Astrocyte (in vitro differentiated cells and primary cell): ENCODE data around the gene GNB1. TPM values are rescaled to one million over a fixed set of nuclear protein-coding genes. Genes with fewer than 3 reads are reported as not detected.
A peak's percentile ranks its signal among the peaks of the same experiment; 100 is the strongest.

Source experiments
- DNase-seq: peaks from one replicate; pipeline ENCODE4 v3.0.0-alpha.2; 2010; ENCODE audit warnings: low read depth
- FAIRE-seq: peaks from 2 replicates; lab custom pipeline; 2011; peaks lifted over from hg19 to GRCh38; lab: Jason Lieb, UNC
- H2AFZ ChIP-seq: 2 replicates; pipeline ENCODE4 v1.6.0; 2012; ENCODE audit warnings: low read depth, low read length, inconsistent platforms
- H3K27ac ChIP-seq: 2 replicates; pipeline ENCODE4 v1.5.1; 2011; ENCODE audit warnings: low read depth, low read length, inconsistent platforms
- H3K27me3 ChIP-seq: 2 replicates; pipeline ENCODE4 v1.6.0; 2011; ENCODE audit warnings: low read length, inconsistent platforms; ENCODE audit not compliant: insufficient read depth
- H3K36me3 ChIP-seq: 2 replicates; pipeline ENCODE4 v1.5.1; 2011; ENCODE audit warnings: low read length, inconsistent platforms; ENCODE audit not compliant: insufficient read depth
- H3K4me1 ChIP-seq: 2 replicates; pipeline ENCODE4 v1.5.1; 2011; ENCODE audit warnings: low read length, inconsistent platforms; ENCODE audit not compliant: insufficient read depth
- H3K4me2 ChIP-seq: 2 replicates; pipeline ENCODE4 v1.6.0; 2012; ENCODE audit warnings: low read length, inconsistent platforms
- H3K4me3 ChIP-seq: 2 replicates; pipeline ENCODE4 v1.5.1; 2011; ENCODE audit warnings: low read depth, mild to moderate bottlenecking, low read length, inconsistent platforms; ENCODE audit not compliant: insufficient read depth
- H3K79me2 ChIP-seq: 2 replicates; pipeline ENCODE4 v1.6.0; 2012; ENCODE audit warnings: mild to moderate bottlenecking, low read length, inconsistent platforms; ENCODE audit not compliant: insufficient read depth
- H3K9ac ChIP-seq: 2 replicates; pipeline ENCODE4 v1.6.0; 2012; ENCODE audit warnings: mild to moderate bottlenecking, low read length, inconsistent platforms
- H3K9me3 ChIP-seq: 2 replicates; pipeline ENCODE4 v1.5.1; 2012; ENCODE audit warnings: low read depth, mild to moderate bottlenecking, low read length, inconsistent platforms; ENCODE audit not compliant: insufficient read depth
- H4K20me1 ChIP-seq: 2 replicates; pipeline ENCODE4 v1.6.0; 2012; ENCODE audit warnings: low read length, inconsistent platforms; ENCODE audit not compliant: insufficient read depth
- H3K27ac Mint-ChIP-seq: one replicate; pipeline ENCODE4 v1.8.0; 2021; ENCODE audit warnings: mild to moderate bottlenecking, mixed read lengths; ENCODE audit not compliant: unreplicated experiment
- H3K27me3 Mint-ChIP-seq: one replicate; pipeline ENCODE4 v1.8.0; 2021; ENCODE audit warnings: low read depth, mixed read lengths; ENCODE audit not compliant: unreplicated experiment
- H3K36me3 Mint-ChIP-seq: one replicate; pipeline ENCODE4 v1.8.0; 2021; ENCODE audit warnings: low read depth, mixed read lengths; ENCODE audit not compliant: unreplicated experiment
- H3K4me1 Mint-ChIP-seq: one replicate; pipeline ENCODE4 v1.8.0; 2021; ENCODE audit warnings: low read depth, mixed read lengths; ENCODE audit not compliant: unreplicated experiment
- H3K4me3 Mint-ChIP-seq: one replicate; pipeline ENCODE4 v1.8.0; 2021; ENCODE audit warnings: mild to moderate bottlenecking, moderate library complexity, mixed read lengths; ENCODE audit not compliant: unreplicated experiment
- H3K9me3 Mint-ChIP-seq: one replicate; pipeline ENCODE4 v1.8.0; 2021; ENCODE audit warnings: mild to moderate bottlenecking, mixed read lengths; ENCODE audit not compliant: unreplicated experiment
- EZH2 ChIP-seq: IDR thresholded peaks from 2 replicates; pipeline ENCODE4 v1.6.1; 2012; ENCODE audit warnings: mild to moderate bottlenecking, low read length, inconsistent platforms; ENCODE audit not compliant: insufficient read depth
- total RNA-seq: library from RNA; stranded (reverse); gene quantifications from 2 replicates; pipeline ENCODE4 v1.2.1, GENCODE V29; 2021
- TF ChIP-seq, protein P1 (sequence below): IDR thresholded peaks from 2 replicates; pipeline ENCODE4 v1.5.1; 2011; ENCODE audit warnings: low read depth, mild to moderate bottlenecking, inconsistent platforms, low read length, moderate library complexity; ENCODE audit not compliant: insufficient read depth

The GNB1 gene
- total RNA-seq, 1 donor from 2014 or later = 602 TPM

DNA sequence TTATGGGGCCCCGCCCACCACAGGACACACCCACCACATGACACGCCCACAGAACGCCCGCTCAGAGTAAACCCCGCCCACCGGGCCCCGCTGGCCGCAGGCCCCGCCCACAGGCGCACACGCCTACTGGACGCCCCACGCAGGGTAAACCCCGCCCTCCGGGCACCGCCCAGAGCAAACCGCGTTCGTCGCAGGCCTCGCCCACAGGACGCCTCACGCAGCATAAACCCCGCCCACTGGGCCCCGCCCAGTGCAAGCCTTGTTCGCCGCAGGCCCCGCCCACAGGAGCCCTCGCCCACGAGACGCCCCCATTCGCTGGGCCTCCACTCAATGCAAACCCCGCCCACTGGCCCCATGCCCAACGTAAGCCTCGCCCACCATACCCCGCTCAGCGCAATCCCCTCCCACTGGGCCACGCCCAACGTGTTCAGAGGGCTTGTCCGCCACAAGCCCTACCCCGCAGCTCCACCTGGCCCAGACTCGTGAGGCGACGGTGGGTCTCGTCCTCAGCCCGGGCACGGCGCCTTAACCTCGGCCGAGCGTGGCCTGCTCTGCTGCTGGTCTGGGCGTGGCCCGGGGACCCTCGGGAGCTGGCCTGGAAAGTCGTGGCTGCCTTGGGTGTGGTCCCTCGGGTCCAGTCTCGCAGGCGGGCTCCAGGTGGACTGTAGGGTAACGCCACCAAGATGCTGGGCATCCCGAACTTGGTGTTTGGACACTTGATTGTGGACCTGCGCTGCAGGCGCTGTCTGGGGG is 28.6 kb upstream of the GNB1 start:
- Histone ChIP-seq H3K4me1 (peaks cover 6% of the 10 kb centered on the region), H3K9ac (no peak overlapping the region), H3K36me3 (no peaks in the 10 kb centered on the region), H3K4me2 (peak overlapping the region; percentile 84), H3K27ac (no peak overlapping the region), H4K20me1 (no peaks in the 10 kb centered on the region), H3K27me3 (no peaks in the 10 kb centered on the region), H2AFZ (peak overlapping the region; percentile 92), H3K9me3 (no peaks in the 10 kb centered on the region), H3K79me2 (no peaks in the 10 kb centered on the region), H3K4me3 (peak overlapping the region; percentile 55)
- DNase-seq = peak; percentile 77
- FAIRE-seq = no peak
- Mint-ChIP-seq H3K27ac (no peak overlapping the region), H3K4me3 (no peak overlapping the region), H3K36me3 (no peaks in the 10 kb centered on the region), H3K27me3 (peaks cover 22% of the 10 kb centered on the region), H3K9me3 (no peaks in the 10 kb centered on the region), H3K4me1 (no peaks in the 10 kb centered on the region)
- TF ChIP-seq, protein P1, sequence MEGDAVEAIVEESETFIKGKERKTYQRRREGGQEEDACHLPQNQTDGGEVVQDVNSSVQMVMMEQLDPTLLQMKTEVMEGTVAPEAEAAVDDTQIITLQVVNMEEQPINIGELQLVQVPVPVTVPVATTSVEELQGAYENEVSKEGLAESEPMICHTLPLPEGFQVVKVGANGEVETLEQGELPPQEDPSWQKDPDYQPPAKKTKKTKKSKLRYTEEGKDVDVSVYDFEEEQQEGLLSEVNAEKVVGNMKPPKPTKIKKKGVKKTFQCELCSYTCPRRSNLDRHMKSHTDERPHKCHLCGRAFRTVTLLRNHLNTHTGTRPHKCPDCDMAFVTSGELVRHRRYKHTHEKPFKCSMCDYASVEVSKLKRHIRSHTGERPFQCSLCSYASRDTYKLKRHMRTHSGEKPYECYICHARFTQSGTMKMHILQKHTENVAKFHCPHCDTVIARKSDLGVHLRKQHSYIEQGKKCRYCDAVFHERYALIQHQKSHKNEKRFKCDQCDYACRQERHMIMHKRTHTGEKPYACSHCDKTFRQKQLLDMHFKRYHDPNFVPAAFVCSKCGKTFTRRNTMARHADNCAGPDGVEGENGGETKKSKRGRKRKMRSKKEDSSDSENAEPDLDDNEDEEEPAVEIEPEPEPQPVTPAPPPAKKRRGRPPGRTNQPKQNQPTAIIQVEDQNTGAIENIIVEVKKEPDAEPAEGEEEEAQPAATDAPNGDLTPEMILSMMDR = no peak
- TF ChIP-seq EZH2 = no peak

DNA sequence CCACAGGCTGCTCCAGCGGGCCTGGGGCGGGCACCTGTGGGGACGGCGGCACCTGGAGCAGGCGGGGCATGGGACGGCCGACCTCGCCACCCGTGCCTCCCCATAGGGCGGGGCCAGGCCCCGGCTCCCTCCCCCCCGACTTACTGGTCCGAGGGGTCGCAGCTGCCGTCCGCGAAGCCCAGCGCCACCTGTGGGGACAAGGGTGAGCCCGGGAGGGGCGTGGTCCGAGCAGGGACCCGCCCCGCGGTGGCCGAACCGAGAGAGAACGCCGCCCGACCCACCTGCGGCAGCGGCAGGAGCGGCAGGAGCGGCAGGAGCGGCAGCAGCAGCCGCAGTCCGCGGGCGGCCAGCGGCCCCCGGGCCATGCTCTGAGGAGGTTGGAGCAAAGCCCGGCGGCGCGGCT is 28.0 kb upstream of the GNB1 start, which contains the start of gene TMEM52:
TSS of gene TMEM52 (minus strand) at position 379 of the 403 bp plus-strand sequence. CDS start at position 365, 14 bp downstream.
- H3K36me3 ChIP-seq = no peaks in the 10 kb centered on the region
- no peaks in the 10 kb centered on the region for H3K9me3 ChIP-seq
- no peaks in the 10 kb centered on the region for H4K20me1 ChIP-seq
- Mint-ChIP-seq H3K9me3 (no peaks in the 10 kb centered on the region), H3K27me3 (peaks cover 23% of the 10 kb centered on the region), H3K36me3 (no peaks in the 10 kb centered on the region), H3K4me1 (no peaks in the 10 kb centered on the region), H3K27ac (no peak within 1 kb of the TSS), H3K4me3 (no peak within 1 kb of the TSS)
- TF ChIP-seq, protein P1 = no peak
- DNase-seq = no peak
- H2AFZ ChIP-seq = peak within 1 kb of the TSS; percentile 92
- H3K4me1 ChIP-seq = peaks cover 6% of the 10 kb centered on the region
- no peak for FAIRE-seq
- H3K9ac ChIP-seq = peak within 1 kb of the TSS; percentile 41
- H3K27me3 ChIP-seq = no peaks in the 10 kb centered on the region
- no peak within 1 kb of the TSS for H3K27ac ChIP-seq
- peak within 1 kb of the TSS; percentile 84 for H3K4me2 ChIP-seq
- peak within 1 kb of the TSS; percentile 55 for H3K4me3 ChIP-seq
- H3K79me2 ChIP-seq = no peaks in the 10 kb centered on the region
